GM21515 (cell line): ENCODE data around the gene WBP2.
"Not testable (repeated sequence)": the region's sequence is repeated elsewhere in the genome, so short reads cannot be mapped to it uniquely, and the experiment has no call there.

Experiments
- ATAC-seq: cut with Tn5 transposase; IDR thresholded peaks from one replicate; pipeline ENCODE4 v1.9.1; 2021; ENCODE audit not compliant: unreplicated experiment

WBP2 gene

GRCh38 chr17:75889454-75889853, 34.3 kb upstream of the WBP2 start:
- ATAC-seq: no peak

GRCh38 chr17:75888484-75888883, 33.3 kb upstream of the WBP2 start:
- no peak for ATAC-seq

GRCh38 chr17:75885860-75886259, 30.7 kb upstream of the WBP2 start:
- not testable (repeated sequence) for ATAC-seq

GRCh38 chr17:75885431-75885830, 30.3 kb upstream of the WBP2 start:
- ATAC-seq: no peak

GRCh38 chr17:75881678-75882454, 26.7 kb upstream of the WBP2 start:
- ATAC-seq: no peak

- no peak for ATAC-seq
Observed at GRCh38 chr17:75880266-75880665, 25.1 kb upstream of the WBP2 start.

GRCh38 chr17:75878174-75878998, 23.3 kb upstream of the WBP2 start, which contains the start of gene TRIM47:
TSS of gene TRIM47 (minus strand) at chr17:75878581. CDS start at chr17:75878548, 33 bp downstream.
- ATAC-seq: no peak

GRCh38 chr17:75877752-75878173, 22.6 kb upstream of the WBP2 start:
- no peak for ATAC-seq

- no peak for ATAC-seq
Observed at GRCh38 chr17:75876938-75877751, 22.0 kb upstream of the WBP2 start.

GRCh38 chr17:75876190-75876937, 21.2 kb upstream of the WBP2 start:
- ATAC-seq: no peak

- no peak for ATAC-seq
Observed at GRCh38 chr17:75875940-75876189, 20.7 kb upstream of the WBP2 start.

- ATAC-seq: no peak
Observed at GRCh38 chr17:75875182-75875939, 20.2 kb upstream of the WBP2 start.

GRCh38 chr17:75874323-75875181, 19.4 kb upstream of the WBP2 start:
- ATAC-seq: no peak

- no peak for ATAC-seq
Observed at GRCh38 chr17:75873587-75874322, 18.6 kb upstream of the WBP2 start.

GRCh38 chr17:75872434-75873351, 17.6 kb upstream of the WBP2 start:
- ATAC-seq: no peak

- ATAC-seq: not testable (repeated sequence)
Observed at GRCh38 chr17:75870228-75870627, 15.1 kb upstream of the WBP2 start.
